ENCODE data around the gene GNL3L.

- TF ChIP-seq FOSL1 (tag; conservative IDR thresholded peaks at IDR 0.05) (no peak), SIN3A (IDR thresholded peaks at IDR 0.05; ENCODE audit: borderline replicate concordance in 2 of 2, control insufficient read depth in 1 of 2, low read depth in 2 of 2, low read length in 2 of 2) (no peak), SMAD4 (CRISPR knock-in tag; conservative IDR thresholded peaks at IDR 0.05) (no peak), ERF (CRISPR knock-in tag; IDR thresholded peaks at IDR 0.05) (no peak), CTCF (IDR thresholded peaks at IDR 0.05 in 2 of 3, conservative IDR thresholded peaks at IDR 0.05 in 1 of 3; ENCODE audit: insufficient read depth in 2 of 3, low read depth in 1 of 3, low read length in 3 of 3) (no peak), TEAD4 (IDR thresholded peaks at IDR 0.05; ENCODE audit: low read length) (no peak), TEAD4 (CRISPR knock-in tag; IDR thresholded peaks at IDR 0.05; ENCODE audit: borderline replicate concordance) (no peak), ZNF239 (CRISPR knock-in tag; IDR thresholded peaks at IDR 0.05) (no peak)
Observed at GRCh38 chrX:54494166-54494988, 35.6 kb upstream of the GNL3L start.
